ENCODE measurements around the gene DNAJC3.
"Not testable (repeated sequence)": the region's sequence is repeated elsewhere in the genome, so short reads cannot be mapped to it uniquely, and the experiment has no call there.

Gene DNAJC3

GRCh38 chr13:95714142-95714832 is 37.3 kb downstream of the DNAJC3 start:
- no peak for DNase-seq (ENCODE audit: low spot score)

GRCh38 chr13:95716231-95716630 is 39.3 kb downstream of the DNAJC3 start:
- DNase-seq (ENCODE audit: low spot score) = no peak

- no peak for DNase-seq (ENCODE audit: low spot score)
Observed at GRCh38 chr13:95722241-95722640, 45.3 kb downstream of the DNAJC3 start.

- no peak for DNase-seq (ENCODE audit: low spot score)
Observed at GRCh38 chr13:95723438-95723837, 46.5 kb downstream of the DNAJC3 start.

- DNase-seq (ENCODE audit: low spot score) = no peak
Observed at GRCh38 chr13:95724252-95724651, 47.3 kb downstream of the DNAJC3 start.

GRCh38 chr13:95726876-95727275 is 49.9 kb downstream of the DNAJC3 start:
- DNase-seq (ENCODE audit: low spot score) = no peak

GRCh38 chr13:95728957-95729356 is 52.0 kb downstream of the DNAJC3 start:
- DNase-seq (ENCODE audit: low spot score) = no peak

GRCh38 chr13:95734124-95734523 is 57.2 kb downstream of the DNAJC3 start:
- DNase-seq (ENCODE audit: low spot score) = no peak

- not testable (repeated sequence) for DNase-seq (ENCODE audit: low spot score)
Observed at GRCh38 chr13:95740071-95740978, 63.4 kb downstream of the DNAJC3 start.

GRCh38 chr13:95740979-95741320 is 64.0 kb downstream of the DNAJC3 start:
- DNase-seq (ENCODE audit: low spot score) = no peak

GRCh38 chr13:95741584-95742563 is 64.9 kb downstream of the DNAJC3 start:
- no peak for DNase-seq (ENCODE audit: low spot score)

GRCh38 chr13:95743192-95743591 is 66.3 kb downstream of the DNAJC3 start:
- DNase-seq (ENCODE audit: low spot score) = no peak

- DNase-seq (ENCODE audit: low spot score) = peak; percentile 22
Observed at GRCh38 chr13:95745289-95745688, 68.3 kb downstream of the DNAJC3 start.

- DNase-seq (ENCODE audit: low spot score) = peak; percentile 21
Observed at GRCh38 chr13:95745752-95746151, 68.8 kb downstream of the DNAJC3 start.

- DNase-seq (ENCODE audit: low spot score) = no peak
Observed at GRCh38 chr13:95749545-95749944, 72.6 kb downstream of the DNAJC3 start.

- DNase-seq (ENCODE audit: low spot score) = no peak
Observed at GRCh38 chr13:95752677-95753076, 75.7 kb downstream of the DNAJC3 start.

GRCh38 chr13:95754069-95754468 is 77.1 kb downstream of the DNAJC3 start:
- no peak for DNase-seq (ENCODE audit: low spot score)

- DNase-seq (ENCODE audit: low spot score) = no peak
Observed at GRCh38 chr13:95756072-95756471, 79.1 kb downstream of the DNAJC3 start.

GRCh38 chr13:95762626-95763025 is 85.7 kb downstream of the DNAJC3 start:
- peak; percentile 74 for DNase-seq (ENCODE audit: low spot score)

- no peak for DNase-seq (ENCODE audit: low spot score)
Observed at GRCh38 chr13:95763601-95764000, 86.7 kb downstream of the DNAJC3 start.

GRCh38 chr13:95771905-95772304 is 95.0 kb downstream of the DNAJC3 start:
- DNase-seq (ENCODE audit: low spot score) = no peak

- no peak for DNase-seq (ENCODE audit: low spot score)
Observed at GRCh38 chr13:95779522-95779921, 102.6 kb downstream of the DNAJC3 start.

Data from pons (tissue), 1 donor.